MG63 (cell line): ENCODE results near the gene SHKBP1. TPM values are rescaled to one million over a fixed set of nuclear protein-coding genes. Genes with fewer than 3 reads are reported as not detected.
A peak's percentile ranks its signal among the peaks of the same experiment; 100 is the strongest.
"Not testable (repeated sequence)": the region's sequence is repeated elsewhere in the genome, so short reads cannot be mapped to it uniquely, and the experiment has no call there.

Experiments
- DNase-seq: peaks from one replicate; pipeline ENCODE4 v3.0.0-alpha.2; 2020
- H3K27me3 ChIP-seq: fragments of 250-450 bp; sonication (Bioruptor Pico); 2 replicates; pipeline ENCODE4 v1.5.1; 2020; ENCODE audit warnings: mild to moderate bottlenecking, moderate library complexity
- H3K36me3 ChIP-seq: fragments of 250-450 bp; sonication (Bioruptor Pico); 2 replicates; pipeline ENCODE4 v1.5.1; 2020; ENCODE audit warnings: mild to moderate bottlenecking, moderate library complexity
- H3K4me3 ChIP-seq: fragments of 250-450 bp; sonication (Bioruptor Pico); 2 replicates; pipeline ENCODE4 v1.5.1; 2020; ENCODE audit warnings: mild to moderate bottlenecking, moderate library complexity
- H3K9me3 ChIP-seq: fragments of 250-450 bp; sonication (Bioruptor Pico); 2 replicates; pipeline ENCODE4 v1.5.1; 2020; ENCODE audit warnings: mild to moderate bottlenecking, moderate library complexity
- total RNA-seq: library from RNA; depleted of rRNA; stranded (reverse); fragments of >200 nt; shearing (Covaris generic); gene quantifications from 2 replicates; pipeline ENCODE4 v1.2.3, GENCODE V29; 2014; ENCODE audit warnings: low replicate concordance

SHKBP1 gene
- total RNA-seq, 1 experiment from 2014 or later: 105 TPM

- no peak for DNase-seq
These were observed 13.1 kb downstream of the SHKBP1 start for GRCh38 chr19:40589591-40590429.

GRCh38 chr19:40590464-40591265 is 14.0 kb downstream of the SHKBP1 start:
- no peaks in the 10 kb centered on the region for H3K27me3 ChIP-seq
- peaks cover 13% of the 10 kb centered on the region for H3K36me3 ChIP-seq
- no peaks in the 10 kb centered on the region for H3K9me3 ChIP-seq
- H3K4me3 ChIP-seq: no peak overlapping the region
- no peak for DNase-seq

More at GRCh38 chr19:40589591-40590429, 13.1 kb downstream of the SHKBP1 start:
- Histone ChIP-seq H3K36me3 (peaks cover 13% of the 10 kb centered on the region), H3K9me3 (no peaks in the 10 kb centered on the region), H3K27me3 (no peaks in the 10 kb centered on the region), H3K4me3 (no peak overlapping the region)

- H3K27me3 ChIP-seq, H3K9me3 ChIP-seq, DNase-seq, H3K4me3 ChIP-seq: not testable (repeated sequence)
- peaks cover 13% of the 10 kb centered on the region for H3K36me3 ChIP-seq
These were observed 15.1 kb downstream of the SHKBP1 start for GRCh38 chr19:40591724-40592123.

DNA sequence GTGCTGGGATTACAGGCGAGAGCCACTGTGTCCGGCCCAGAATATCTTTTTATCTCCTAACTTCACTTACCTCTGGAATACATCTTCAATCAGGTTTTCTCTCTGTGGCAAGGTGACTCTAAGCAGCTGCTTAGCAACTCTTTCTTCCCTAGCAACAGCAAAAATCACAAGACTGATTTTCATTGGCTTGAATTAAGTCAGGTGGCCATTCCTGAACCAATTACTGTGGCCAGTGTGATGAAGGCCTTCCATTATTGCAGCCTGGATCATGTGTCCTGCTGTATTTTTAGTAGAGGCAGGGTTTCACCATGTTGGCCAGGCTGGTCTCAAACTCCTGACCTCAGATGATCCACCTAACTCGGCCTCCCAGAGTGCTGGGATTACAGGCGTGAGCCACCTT is 15.5 kb downstream of the SHKBP1 start:
- Histone ChIP-seq H3K36me3 (peaks cover 9% of the 10 kb centered on the region; the same call in 1 of the 2 replicates), H3K27me3 (peaks cover 1% of the 10 kb centered on the region; the same call in 1 of the 2 replicates), H3K9me3 (no peaks in the 10 kb centered on the region), H3K4me3 (no peak overlapping the region)
- no peak for DNase-seq

DNA sequence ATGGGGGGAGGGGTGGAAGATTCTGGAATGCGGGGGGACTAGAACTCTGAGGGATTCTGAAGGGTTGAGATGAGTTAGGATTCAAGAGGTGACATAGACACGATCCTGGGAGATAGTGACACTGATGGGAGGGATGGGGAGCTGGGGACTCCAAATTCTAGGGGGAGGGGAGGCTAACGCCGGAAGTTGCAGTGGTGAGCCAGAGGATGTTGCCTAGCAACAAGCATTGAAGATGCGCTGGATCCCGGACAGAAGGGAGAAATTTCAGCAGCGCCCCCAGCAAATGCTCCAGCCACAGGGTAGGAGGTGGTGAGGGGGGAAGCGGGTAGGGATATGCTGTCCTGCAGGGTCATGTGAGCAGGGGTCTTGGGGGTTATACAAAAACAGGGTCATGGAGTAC is 17.6 kb downstream of the SHKBP1 start:
- Histone ChIP-seq H3K36me3 (no peaks in the 10 kb centered on the region), H3K9me3 (no peaks in the 10 kb centered on the region), H3K27me3 (peaks cover 7% of the 10 kb centered on the region; the same call in 1 of the 2 replicates), H3K4me3 (no peak overlapping the region)
- no peak for DNase-seq

DNA sequence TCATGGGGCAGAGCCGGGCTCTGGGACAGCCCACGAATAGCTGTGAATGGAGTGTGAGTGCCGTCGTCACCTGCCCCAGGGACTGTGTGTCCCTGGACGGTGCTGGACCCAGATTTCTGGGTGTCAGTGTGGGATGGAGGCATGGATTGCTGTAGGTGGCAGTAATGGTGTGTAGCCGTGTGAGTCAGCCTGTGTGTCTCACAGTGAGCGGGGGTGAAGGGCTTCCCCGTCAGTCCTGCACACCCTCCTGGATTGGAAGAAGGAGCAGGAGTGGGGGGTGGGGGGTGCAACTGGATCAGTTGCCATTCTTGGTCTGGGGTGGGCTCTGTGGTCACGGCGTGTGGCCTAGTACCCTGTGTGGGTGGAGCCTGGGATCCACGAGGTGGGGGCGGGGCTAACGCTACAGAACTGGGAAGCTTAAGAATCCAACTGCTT is 18.0 kb downstream of the SHKBP1 start:
- no peaks in the 10 kb centered on the region for H3K9me3 ChIP-seq
- H3K36me3 ChIP-seq: no peaks in the 10 kb centered on the region
- no peak for DNase-seq
- peaks cover 7% of the 10 kb centered on the region; the same call in 1 of the 2 replicates for H3K27me3 ChIP-seq
- H3K4me3 ChIP-seq: no peak overlapping the region

GRCh38 chr19:40596608-40597328 is 20.1 kb downstream of the SHKBP1 start:
- peak; percentile 75 for DNase-seq
- Histone ChIP-seq H3K27me3 (peaks cover 7% of the 10 kb centered on the region; the same call in 1 of the 2 replicates), H3K36me3 (no peaks in the 10 kb centered on the region), H3K9me3 (no peaks in the 10 kb centered on the region), H3K4me3 (peak overlapping the region; percentile 43)

DNA sequence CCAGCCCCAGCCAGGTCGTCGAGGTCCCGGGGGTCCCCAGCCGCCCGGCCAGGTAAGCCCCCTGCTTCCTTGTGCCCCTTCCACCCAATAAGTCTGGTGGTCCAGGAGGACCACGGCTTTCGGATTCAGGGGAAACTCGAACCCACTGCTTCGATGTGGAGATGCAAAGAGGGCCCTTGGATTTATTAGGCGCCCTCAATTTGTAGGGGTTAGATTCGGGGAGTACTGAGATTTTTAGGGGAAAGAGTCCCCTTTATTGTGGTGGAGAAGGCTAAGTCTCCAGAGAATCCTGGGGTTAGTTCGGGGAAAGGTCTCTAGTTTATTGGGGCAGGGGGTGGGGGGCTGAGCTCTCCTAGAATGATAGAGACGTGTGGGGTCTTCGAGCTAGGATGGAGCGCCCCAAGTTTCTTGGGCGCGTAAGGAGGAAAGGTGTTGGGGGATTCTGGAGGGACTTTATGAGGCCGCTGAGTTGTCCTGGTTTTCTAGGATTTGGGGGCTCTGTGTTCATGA is 20.7 kb downstream of the SHKBP1 start:
- Histone ChIP-seq H3K36me3 (no peaks in the 10 kb centered on the region), H3K9me3 (no peaks in the 10 kb centered on the region), H3K27me3 (peaks cover 7% of the 10 kb centered on the region; the same call in 1 of the 2 replicates), H3K4me3 (peak overlapping the region; percentile 43)
- no peak for DNase-seq

- Histone ChIP-seq H3K36me3 (no peaks in the 10 kb centered on the region), H3K4me3 (peak overlapping the region; percentile 19), H3K27me3 (peaks cover 7% of the 10 kb centered on the region; the same call in 1 of the 2 replicates), H3K9me3 (no peaks in the 10 kb centered on the region)
- DNase-seq: peak; percentile 86
These were observed 21.6 kb downstream of the SHKBP1 start for GRCh38 chr19:40598121-40598917.

DNA sequence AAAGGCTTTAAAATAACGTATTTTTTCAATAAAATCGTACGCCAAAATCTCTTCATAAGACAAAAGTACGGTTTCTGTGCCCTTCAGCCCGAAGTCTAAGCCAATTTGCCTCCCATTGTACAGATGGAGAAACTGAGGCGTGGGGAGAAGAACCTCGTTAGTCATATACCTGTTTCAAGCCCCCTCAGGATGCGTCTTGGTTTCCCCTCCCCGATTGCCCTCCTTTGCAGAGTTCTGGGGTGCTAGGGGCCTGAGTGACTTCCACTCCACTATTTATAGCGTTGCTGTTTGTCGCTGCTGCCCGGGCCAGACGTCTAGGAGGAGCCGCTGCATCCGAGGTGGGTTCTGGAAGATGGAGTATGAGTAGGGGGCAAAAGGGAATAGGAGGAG is 22.2 kb downstream of the SHKBP1 start:
- H3K9me3 ChIP-seq: no peaks in the 10 kb centered on the region
- no peak for DNase-seq
- H3K4me3 ChIP-seq: no peak overlapping the region
- H3K36me3 ChIP-seq: no peaks in the 10 kb centered on the region
- H3K27me3 ChIP-seq: peaks cover 7% of the 10 kb centered on the region; the same call in 1 of the 2 replicates

DNA sequence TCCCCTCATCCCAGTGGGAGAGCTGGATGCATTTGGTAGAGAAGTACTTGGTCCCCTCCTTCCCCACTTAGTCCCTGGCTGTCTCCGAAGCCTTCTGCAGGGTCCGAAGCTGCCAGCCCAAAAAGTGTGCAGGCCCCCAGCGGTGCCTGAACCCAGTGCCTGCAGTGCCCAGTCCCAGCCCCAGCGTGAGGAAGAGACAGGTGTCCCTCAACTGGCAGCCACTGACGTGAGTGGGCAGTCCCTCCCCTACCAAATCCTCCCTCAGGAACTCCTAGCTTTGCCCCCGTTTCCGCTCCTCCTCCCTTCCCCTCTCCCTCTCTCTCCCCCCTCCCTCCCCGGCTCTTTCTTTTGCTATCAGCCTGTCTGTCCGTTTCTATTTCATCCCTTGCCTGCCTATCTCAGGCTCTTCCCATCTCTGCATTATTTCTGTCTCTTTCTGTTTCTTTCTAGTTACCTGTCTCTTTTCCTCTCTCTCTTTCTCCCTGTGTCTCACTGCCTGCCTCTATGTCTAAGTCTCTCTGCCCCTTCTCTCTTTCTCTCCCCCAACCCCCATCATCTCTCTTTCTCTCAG is 22.7 kb downstream of the SHKBP1 start:
- DNase-seq: no peak
- Histone ChIP-seq H3K4me3 (no peak overlapping the region), H3K27me3 (peaks cover 7% of the 10 kb centered on the region; the same call in 1 of the 2 replicates), H3K36me3 (no peaks in the 10 kb centered on the region), H3K9me3 (no peaks in the 10 kb centered on the region)

DNA sequence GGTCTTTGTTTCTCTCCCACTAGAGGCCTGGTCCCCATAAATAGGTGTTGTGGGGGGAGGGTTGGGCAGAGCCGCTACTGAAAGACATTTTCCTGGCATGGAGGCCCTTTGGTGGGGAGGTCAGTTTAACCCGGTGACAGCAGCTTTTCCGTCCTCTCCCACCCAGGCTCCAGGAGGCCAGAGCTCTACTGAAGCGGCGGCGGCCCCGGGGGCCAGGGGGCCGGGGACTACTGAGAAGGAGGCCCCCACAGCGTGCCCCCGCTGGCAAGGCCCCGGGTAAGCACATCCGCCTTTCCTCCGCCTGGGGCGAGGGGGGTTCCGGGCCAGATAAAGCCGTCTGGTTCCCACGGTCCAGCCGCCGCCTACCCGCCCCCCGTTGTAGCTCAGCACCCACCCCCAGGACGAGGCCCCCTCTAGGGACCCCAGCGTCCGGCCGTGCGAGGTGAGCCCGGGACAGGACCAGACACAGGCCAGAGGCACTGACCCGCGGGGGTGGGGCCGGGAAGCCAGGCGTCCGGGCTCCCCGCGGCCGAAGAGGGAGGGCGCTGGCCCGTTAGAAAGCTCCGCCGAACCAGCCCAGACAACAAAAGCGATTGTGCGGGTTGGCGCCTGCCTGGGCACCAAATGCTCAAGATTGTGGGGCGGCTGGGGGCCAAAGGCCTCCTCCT is 23.4 kb downstream of the SHKBP1 start:
- peaks cover 7% of the 10 kb centered on the region; the same call in 1 of the 2 replicates for H3K27me3 ChIP-seq
- H3K36me3 ChIP-seq: no peaks in the 10 kb centered on the region
- no peak overlapping the region for H3K4me3 ChIP-seq
- no peaks in the 10 kb centered on the region for H3K9me3 ChIP-seq
- no peak for DNase-seq

DNA sequence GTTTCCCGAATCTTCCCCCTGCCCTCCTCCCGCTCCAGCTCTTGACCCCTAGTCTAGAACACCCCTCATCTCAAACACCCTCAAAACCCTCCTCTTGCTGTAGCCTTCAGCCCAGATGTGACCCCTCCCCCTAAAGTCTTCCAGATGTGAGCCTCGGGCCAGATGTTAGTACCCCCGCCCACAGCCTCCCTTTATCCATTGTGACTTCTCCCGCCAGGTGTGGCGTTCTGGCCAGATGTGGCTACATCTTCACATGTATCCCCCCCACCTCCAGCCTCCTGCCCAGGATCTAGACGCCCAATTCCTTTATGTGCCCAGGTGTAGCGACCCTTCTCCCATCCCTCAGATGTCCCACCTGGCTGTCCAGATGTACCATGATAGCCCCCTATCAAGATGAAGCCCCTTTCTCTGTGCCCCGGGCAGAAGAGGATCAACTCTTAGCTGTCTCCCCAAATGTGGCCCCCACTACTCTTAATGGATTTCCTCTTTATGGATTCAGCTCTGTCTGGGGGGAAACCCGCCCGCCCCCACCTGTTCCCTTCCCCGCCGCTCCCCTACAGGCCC is 24.0 kb downstream of the SHKBP1 start:
- no peaks in the 10 kb centered on the region for H3K36me3 ChIP-seq
- H3K27me3 ChIP-seq: peaks cover 7% of the 10 kb centered on the region; the same call in 1 of the 2 replicates
- no peak overlapping the region for H3K4me3 ChIP-seq
- DNase-seq: no peak
- no peaks in the 10 kb centered on the region for H3K9me3 ChIP-seq

DNA sequence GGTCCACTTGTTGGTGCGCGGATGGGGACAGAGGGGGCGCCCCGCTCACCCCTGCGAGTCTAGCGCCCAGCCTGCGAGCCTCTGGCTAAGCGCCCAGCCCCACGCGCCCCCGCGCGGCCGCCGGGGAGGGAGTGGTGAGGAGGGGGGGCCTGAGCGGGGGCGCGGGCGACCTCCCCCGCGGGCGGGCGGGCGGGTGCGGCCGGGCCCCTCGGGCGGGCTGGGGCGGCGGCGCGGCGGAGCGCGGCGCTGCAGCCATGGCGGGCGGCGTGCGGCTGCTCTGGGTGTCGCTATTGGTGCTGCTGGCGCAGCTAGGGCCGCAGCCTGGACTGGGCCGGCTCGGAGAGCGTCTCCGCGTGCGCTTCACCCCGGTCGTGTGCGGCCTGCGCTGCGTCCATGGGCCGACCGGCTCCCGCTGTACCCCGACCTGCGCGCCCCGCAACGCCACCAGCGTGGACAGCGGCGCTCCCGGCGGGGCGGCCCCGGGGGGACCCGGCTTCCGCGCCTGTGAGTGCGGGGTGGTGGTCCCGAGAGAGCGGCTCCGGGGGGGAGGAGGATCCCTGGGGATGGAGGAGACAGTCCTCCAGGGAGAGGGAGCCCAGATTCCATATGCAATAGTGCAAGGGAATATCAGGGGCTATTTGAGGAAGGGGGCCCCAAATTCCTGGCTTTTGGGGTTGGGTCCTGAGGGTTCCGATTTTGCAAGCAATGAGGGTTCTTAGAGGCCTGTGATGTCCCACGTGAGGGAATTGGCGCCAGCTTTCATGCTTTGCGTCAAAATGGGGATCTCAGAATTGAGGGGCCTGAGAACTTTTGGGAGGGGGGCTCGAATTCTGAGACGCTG is 24.7 kb downstream of the SHKBP1 start, which contains the start of gene LTBP4:
LTBP4 (plus strand) TSS at position 236 of the 841 bp plus-strand sequence; CDS start at position 255, 19 bp downstream.
- no peaks in the 10 kb centered on the region for H3K36me3 ChIP-seq
- peaks cover 7% of the 10 kb centered on the region; the same call in 1 of the 2 replicates for H3K27me3 ChIP-seq
- peak within 1 kb of the TSS; percentile 38 for H3K4me3 ChIP-seq
- peak; percentile 55 for DNase-seq
- no peaks in the 10 kb centered on the region for H3K9me3 ChIP-seq
